ENCODE results near the gene CELA1. TPM values are rescaled to one million over a fixed set of nuclear protein-coding genes. Genes with fewer than 3 reads are reported as not detected.
A peak's percentile ranks its signal among the peaks of the same experiment; 100 is the strongest.
"Not testable (repeated sequence)": the region's sequence is repeated elsewhere in the genome, so short reads cannot be mapped to it uniquely, and the experiment has no call there.

Gene CELA1
- total RNA-seq, 3 donors from 2014 or later (not counting 1 experiment from before 2014, with no cell fraction given) = 0.53 to 0.66 TPM; not detected in 1

GRCh38 chr12:51339750-51340149 lies 6.7 kb downstream of the CELA1 start:
- Histone ChIP-seq H3K36me3 (ENCODE audit: control insufficient read depth, insufficient read depth, low read length) (no peaks in the 10 kb centered on the region), H3K4me3 (ENCODE audit: low read length) (no peak overlapping the region), H3K9me3 (ENCODE audit: control insufficient read depth, insufficient read depth, low read length) (no peaks in the 10 kb centered on the region), H3K27ac (ENCODE audit: low read length) (no peak overlapping the region), H3K27me3 (ENCODE audit: control insufficient read depth, insufficient read depth, low read length) (no peaks in the 10 kb centered on the region), H3K4me1 (ENCODE audit: control insufficient read depth, insufficient read depth, low read length) (peaks cover 9% of the 10 kb centered on the region)
- intact Hi-C loops (cut with micrococcal nuclease) = loop anchor here (5.0 kb wide), 1 partner anchor 72 kb away; no protein-coding TSS in a partner anchor
- WGBS (ENCODE audit: insufficient coverage) = 85% methylated on average over 6 of the region's 6 CpGs
- no peaks in the 10 kb centered on the region for H3K27me3 Mint-ChIP-seq (ENCODE audit: low read depth in 2 of 2)
- no peaks in the 10 kb centered on the region for H3K36me3 Mint-ChIP-seq
- no peak overlapping the region for H3K4me3 Mint-ChIP-seq
- no peak overlapping the region for H3K27ac Mint-ChIP-seq
- H3K4me1 Mint-ChIP-seq = peaks cover 7 to 14% of the 10 kb centered on the region in 2 donors
- no peaks in the 10 kb centered on the region for H3K9me3 Mint-ChIP-seq
- TF ChIP-seq CTCF (IDR thresholded peaks at IDR 0.05) = no peak
- ATAC-seq (no peak), DNase-seq (no peak)

GRCh38 chr12:51337336-51337735 lies 9.1 kb downstream of the CELA1 start:
- ATAC-seq; H3K27ac ChIP-seq (ENCODE audit: low read length); H3K27ac Mint-ChIP-seq; H3K27me3 Mint-ChIP-seq (ENCODE audit: low read depth in 2 of 2); H3K4me3 Mint-ChIP-seq; H3K9me3 ChIP-seq (ENCODE audit: control insufficient read depth, insufficient read depth, low read length); H3K9me3 Mint-ChIP-seq; DNase-seq; H3K27me3 ChIP-seq (ENCODE audit: control insufficient read depth, insufficient read depth, low read length); H3K4me1 ChIP-seq (ENCODE audit: control insufficient read depth, insufficient read depth, low read length); intact Hi-C loops (cut with micrococcal nuclease); H3K36me3 Mint-ChIP-seq; H3K4me3 ChIP-seq (ENCODE audit: low read length); H3K36me3 ChIP-seq (ENCODE audit: control insufficient read depth, insufficient read depth, low read length): not testable (repeated sequence)
- peaks cover 7 to 14% of the 10 kb centered on the region in 2 donors for H3K4me1 Mint-ChIP-seq

GRCh38 chr12:51335931-51336330 lies 10.5 kb downstream of the CELA1 start:
- peaks cover 3% of the 10 kb centered on the region for H3K4me1 ChIP-seq (ENCODE audit: control insufficient read depth, insufficient read depth, low read length)
- no peak overlapping the region for H3K4me3 Mint-ChIP-seq
- no peak for DNase-seq
- TF ChIP-seq CTCF (IDR thresholded peaks at IDR 0.05) = no peak
- H3K27me3 Mint-ChIP-seq (ENCODE audit: low read depth in 2 of 2) = no peaks in the 10 kb centered on the region
- intact Hi-C loops (cut with micrococcal nuclease) = no loop called here
- no peaks in the 10 kb centered on the region for H3K36me3 Mint-ChIP-seq
- H3K9me3 Mint-ChIP-seq = no peaks in the 10 kb centered on the region
- H3K4me1 Mint-ChIP-seq = peaks cover under 1 to 6% of the 10 kb centered on the region in 2 donors
- H3K36me3 ChIP-seq (ENCODE audit: control insufficient read depth, insufficient read depth, low read length) = no peaks in the 10 kb centered on the region
- no peak overlapping the region for H3K4me3 ChIP-seq (ENCODE audit: low read length)
- no peak overlapping the region for H3K27ac ChIP-seq (ENCODE audit: low read length)
- H3K27ac Mint-ChIP-seq = no peak overlapping the region
- no peaks in the 10 kb centered on the region for H3K9me3 ChIP-seq (ENCODE audit: control insufficient read depth, insufficient read depth, low read length)
- no peaks in the 10 kb centered on the region for H3K27me3 ChIP-seq (ENCODE audit: control insufficient read depth, insufficient read depth, low read length)
- WGBS (ENCODE audit: insufficient coverage) = 88% methylated on average over 2 of the region's 2 CpGs
- peak in 1 of 3 donors; percentile 53 for ATAC-seq

DNA sequence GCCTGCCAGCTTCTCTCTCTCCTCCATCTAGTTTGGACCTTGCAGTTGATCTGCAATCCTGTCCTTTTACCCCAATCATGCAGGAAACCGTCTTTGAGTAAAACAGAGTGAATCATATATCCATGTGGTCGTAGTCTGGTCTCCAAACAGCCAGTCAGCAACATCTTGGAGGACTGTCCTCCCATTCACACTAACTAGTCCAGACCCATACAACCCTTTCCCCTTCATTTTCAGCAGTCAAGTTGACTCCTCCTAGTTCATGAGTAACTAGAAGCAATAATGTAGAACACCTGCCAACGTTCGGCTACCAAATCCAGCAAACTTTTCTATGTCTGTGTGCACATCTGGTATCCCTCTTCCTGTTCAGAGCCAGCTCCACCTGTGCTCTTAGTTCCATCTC lies 11.7 kb downstream of the CELA1 start:
- no peak for ATAC-seq
- no peaks in the 10 kb centered on the region for H3K36me3 Mint-ChIP-seq
- H3K27me3 Mint-ChIP-seq (ENCODE audit: low read depth in 2 of 2) = no peaks in the 10 kb centered on the region
- peaks cover 5 to 10% of the 10 kb centered on the region in 2 donors for H3K4me1 Mint-ChIP-seq
- no peaks in the 10 kb centered on the region for H3K9me3 Mint-ChIP-seq
- intact Hi-C loops (cut with micrococcal nuclease) = no loop called here
- no peak for DNase-seq
- H3K27ac ChIP-seq (ENCODE audit: low read length) = no peak overlapping the region
- H3K4me3 Mint-ChIP-seq = no peak overlapping the region
- H3K9me3 ChIP-seq (ENCODE audit: control insufficient read depth, insufficient read depth, low read length) = no peaks in the 10 kb centered on the region
- peaks cover under 1% of the 10 kb centered on the region for H3K4me1 ChIP-seq (ENCODE audit: control insufficient read depth, insufficient read depth, low read length)
- WGBS (ENCODE audit: insufficient coverage) = 80% methylated on average over 4 of the region's 4 CpGs
- no peak for TF ChIP-seq CTCF (IDR thresholded peaks at IDR 0.05)
- no peak overlapping the region for H3K27ac Mint-ChIP-seq
- H3K4me3 ChIP-seq (ENCODE audit: low read length) = no peak overlapping the region
- H3K36me3 ChIP-seq (ENCODE audit: control insufficient read depth, insufficient read depth, low read length) = no peaks in the 10 kb centered on the region
- H3K27me3 ChIP-seq (ENCODE audit: control insufficient read depth, insufficient read depth, low read length) = no peaks in the 10 kb centered on the region
